Karpas-422 (cell line): ENCODE measurements around the gene EEF1A2. TPM values are rescaled to one million over a fixed set of nuclear protein-coding genes. Genes with fewer than 3 reads are reported as not detected.

Experiments used
- DNase-seq: peaks from one replicate; pipeline ENCODE4 v3.0.0-alpha.2; 2015
- H2AFZ ChIP-seq: fragments of 200-600 bp; sonication (generic); 2 replicates; pipeline ENCODE4 v1.6.1; 2014; ENCODE audit warnings: antibody characterized with exemption, low read length, mixed read lengths
- H3K27ac ChIP-seq: fragments of 200-600 bp; sonication (generic); 2 replicates; pipeline ENCODE4 v1.5.1; 2014; ENCODE audit warnings: mild to moderate bottlenecking, low read length, moderate library complexity
- H3K27me3 ChIP-seq: fragments of 200-600 bp; sonication (generic); 2 replicates; pipeline ENCODE4 v1.6.1; 2014; ENCODE audit warnings: low read length, mixed read lengths
- H3K36me3 ChIP-seq: fragments of 200-600 bp; sonication (generic); 2 replicates; pipeline ENCODE4 v1.6.1; 2014; ENCODE audit warnings: low read length, mixed read lengths; ENCODE audit not compliant: insufficient read depth
- H3K4me1 ChIP-seq: fragments of 200-600 bp; sonication (generic); 2 replicates; pipeline ENCODE4 v1.6.1; 2014; ENCODE audit warnings: mild to moderate bottlenecking, low read length, mixed read lengths
- H3K4me2 ChIP-seq: fragments of 200-600 bp; sonication (generic); 2 replicates; pipeline ENCODE4 v1.6.1; 2014; ENCODE audit warnings: low read length, low read depth, mild to moderate bottlenecking; ENCODE audit not compliant: poor library complexity, severe bottlenecking
- H3K4me3 ChIP-seq: fragments of 200-600 bp; sonication (generic); 2 replicates; pipeline ENCODE4 v1.5.1; 2014; ENCODE audit warnings: mild to moderate bottlenecking, antibody characterized with exemption, low read length, mixed read lengths
- H3K79me2 ChIP-seq: fragments of 200-600 bp; sonication (generic); 2 replicates; pipeline ENCODE4 v1.6.1; 2014; ENCODE audit warnings: mild to moderate bottlenecking, low read length, mixed read lengths
- H3K9ac ChIP-seq: fragments of 200-600 bp; sonication (generic); 2 replicates; pipeline ENCODE4 v1.6.0; 2014; ENCODE audit warnings: low read length
- H3K9me2 ChIP-seq: fragments of 200-600 bp; sonication (generic), shearing (Covaris generic); replicated peaks from 2 replicates; pipeline ENCODE4 v1.6.0; 2014; ENCODE audit warnings: mild to moderate bottlenecking, low read length, moderate library complexity; ENCODE audit not compliant: insufficient read depth
- H3K9me3 ChIP-seq: fragments of 300-700, 200-600 bp; sonication (generic); 2 replicates; pipeline ENCODE4 v1.6.1; 2014; ENCODE audit warnings: low read length, mixed read lengths
- H4K20me1 ChIP-seq: fragments of 200-600 bp; sonication (generic); 2 replicates; pipeline ENCODE4 v1.6.1; 2014; ENCODE audit warnings: mild to moderate bottlenecking, antibody characterized with exemption, low read length, low read depth; ENCODE audit not compliant: insufficient read depth
- total RNA-seq: library from RNA; depleted of rRNA; stranded (reverse); fragments of >200 nt; shearing (Covaris generic); gene quantifications from 2 replicates; pipeline ENCODE4 v1.2.3, GENCODE V29; 2014; ENCODE audit warnings: low replicate concordance

Gene EEF1A2
- total RNA-seq, 1 experiment from 2014 or later, result 0.71 TPM

DNA sequence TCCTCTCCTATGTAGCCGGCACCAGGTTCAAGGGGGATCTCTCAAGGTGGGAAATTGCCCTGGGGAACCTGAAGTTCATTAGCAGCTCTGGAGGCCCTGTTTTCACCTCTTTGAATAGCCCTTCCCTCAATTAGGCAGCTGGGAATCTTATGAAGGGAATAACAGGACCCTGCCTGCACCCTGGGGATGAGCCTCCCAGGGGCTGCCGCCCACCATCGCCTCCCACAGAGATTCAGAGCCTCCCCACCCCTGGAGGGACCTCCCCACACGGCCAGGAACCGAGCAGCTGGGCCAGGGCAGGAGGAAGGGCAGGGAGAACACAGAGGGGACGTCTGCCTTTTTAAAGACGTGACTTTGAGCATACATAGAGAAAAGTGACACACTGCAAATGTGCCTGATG, 4.6 kb upstream of the EEF1A2 start:
- no peak for DNase-seq
- Histone ChIP-seq H3K27me3 (no peaks in the 10 kb centered on the region), H3K9me3 (no peaks in the 10 kb centered on the region)

DNA sequence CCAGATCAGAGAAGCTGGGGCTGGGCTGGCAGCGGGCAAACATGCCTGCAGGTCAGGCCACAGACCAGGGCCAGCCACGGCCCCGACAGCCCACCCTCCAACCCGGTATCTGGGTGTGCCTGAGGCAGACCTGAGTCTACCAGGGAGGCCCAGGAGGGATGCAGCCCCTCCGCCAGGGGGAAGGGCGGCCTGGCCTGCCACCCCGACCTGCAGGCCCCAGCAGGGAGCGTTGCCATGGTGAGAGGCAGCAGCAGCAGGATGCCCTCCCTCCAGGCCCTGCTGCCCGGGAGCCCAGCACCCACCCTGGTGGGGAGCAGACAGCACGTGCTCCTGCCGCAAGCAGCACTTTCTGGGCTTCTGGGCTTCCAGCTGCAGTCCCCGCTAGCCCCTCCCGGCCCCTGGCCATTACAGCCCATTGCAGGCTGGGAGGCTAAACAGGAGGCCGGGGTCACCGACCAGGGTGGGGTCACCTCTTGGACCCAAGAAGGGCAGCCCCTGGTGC, 3.8 kb upstream of the EEF1A2 start:
- H3K9ac ChIP-seq, result no peak overlapping the region
- no peak overlapping the region for H2AFZ ChIP-seq
- no peaks in the 10 kb centered on the region for H4K20me1 ChIP-seq
- no peaks in the 10 kb centered on the region for H3K9me2 ChIP-seq
- no peaks in the 10 kb centered on the region for H3K79me2 ChIP-seq
- H3K4me3 ChIP-seq, result no peak overlapping the region
- H3K4me2 ChIP-seq, result no peak overlapping the region
- H3K27ac ChIP-seq, result no peak overlapping the region
- H3K36me3 ChIP-seq, result no peaks in the 10 kb centered on the region
- no peaks in the 10 kb centered on the region for H3K9me3 ChIP-seq
- no peaks in the 10 kb centered on the region for H3K27me3 ChIP-seq
- H3K4me1 ChIP-seq, result peaks cover 12% of the 10 kb centered on the region
- DNase-seq, result no peak

More for the DNA sequence above, 4.6 kb upstream of the EEF1A2 start:
- H3K4me1 ChIP-seq, result peaks cover 12% of the 10 kb centered on the region
- H3K27ac ChIP-seq, result no peak overlapping the region
- H4K20me1 ChIP-seq, result no peaks in the 10 kb centered on the region
- no peak overlapping the region for H3K4me3 ChIP-seq
- H3K36me3 ChIP-seq, result no peaks in the 10 kb centered on the region
- no peak overlapping the region for H3K9ac ChIP-seq
- H2AFZ ChIP-seq, result no peak overlapping the region
- no peaks in the 10 kb centered on the region for H3K79me2 ChIP-seq
- no peaks in the 10 kb centered on the region for H3K9me2 ChIP-seq
- no peak overlapping the region for H3K4me2 ChIP-seq

DNA sequence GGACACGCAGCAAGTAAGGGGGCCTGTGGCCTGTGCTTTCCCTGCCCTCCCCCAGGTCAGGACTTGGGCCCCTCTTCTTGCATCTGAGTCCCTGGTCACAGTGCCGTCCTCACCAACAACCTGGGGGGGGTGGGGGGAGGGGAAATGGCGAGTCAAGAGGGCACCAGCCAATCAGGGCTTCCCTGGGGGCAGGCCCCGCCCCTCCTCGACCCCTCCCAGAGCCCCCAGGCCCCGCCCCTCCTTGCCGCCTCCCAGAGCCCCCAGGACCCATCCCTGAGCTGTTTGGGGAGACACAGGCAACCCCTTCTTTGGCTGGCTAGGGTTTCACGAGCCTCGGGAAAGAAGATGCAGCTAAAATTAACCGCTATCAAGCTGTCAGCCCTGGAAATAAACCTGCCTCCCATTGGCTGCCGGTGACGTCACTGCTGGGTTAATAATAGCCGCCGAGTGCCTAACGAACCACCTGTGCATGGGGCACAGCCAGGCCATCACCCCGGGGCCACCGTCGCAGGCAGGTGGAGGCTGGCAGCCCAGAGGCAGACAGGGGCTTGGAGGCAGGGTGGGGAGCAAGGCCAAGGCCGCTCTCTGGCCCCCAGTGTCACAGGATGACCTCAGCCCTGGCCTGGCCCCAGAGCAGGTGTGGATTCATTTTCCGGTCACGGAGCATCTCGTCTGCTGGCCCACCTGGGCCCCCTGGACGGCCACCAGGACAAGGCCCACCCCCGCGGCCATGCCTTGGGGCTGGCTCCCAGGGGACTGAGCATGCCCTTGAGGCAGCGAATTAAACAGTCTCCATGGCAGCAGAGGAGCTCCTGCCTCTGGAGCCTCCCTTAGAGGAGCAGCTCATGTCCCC, 3.2 kb upstream of the EEF1A2 start:
- no peaks in the 10 kb centered on the region for H4K20me1 ChIP-seq
- H3K4me3 ChIP-seq, result no peak overlapping the region
- no peak overlapping the region for H3K27ac ChIP-seq
- no peak overlapping the region for H3K9ac ChIP-seq
- H3K9me3 ChIP-seq, result no peaks in the 10 kb centered on the region
- no peaks in the 10 kb centered on the region for H3K79me2 ChIP-seq
- no peaks in the 10 kb centered on the region for H3K27me3 ChIP-seq
- H3K4me1 ChIP-seq, result peaks cover 12% of the 10 kb centered on the region
- H3K36me3 ChIP-seq, result no peaks in the 10 kb centered on the region
- no peak overlapping the region for H2AFZ ChIP-seq
- DNase-seq, result peak; percentile 83
- peak overlapping the region; percentile 21 for H3K4me2 ChIP-seq
- no peaks in the 10 kb centered on the region for H3K9me2 ChIP-seq

DNA sequence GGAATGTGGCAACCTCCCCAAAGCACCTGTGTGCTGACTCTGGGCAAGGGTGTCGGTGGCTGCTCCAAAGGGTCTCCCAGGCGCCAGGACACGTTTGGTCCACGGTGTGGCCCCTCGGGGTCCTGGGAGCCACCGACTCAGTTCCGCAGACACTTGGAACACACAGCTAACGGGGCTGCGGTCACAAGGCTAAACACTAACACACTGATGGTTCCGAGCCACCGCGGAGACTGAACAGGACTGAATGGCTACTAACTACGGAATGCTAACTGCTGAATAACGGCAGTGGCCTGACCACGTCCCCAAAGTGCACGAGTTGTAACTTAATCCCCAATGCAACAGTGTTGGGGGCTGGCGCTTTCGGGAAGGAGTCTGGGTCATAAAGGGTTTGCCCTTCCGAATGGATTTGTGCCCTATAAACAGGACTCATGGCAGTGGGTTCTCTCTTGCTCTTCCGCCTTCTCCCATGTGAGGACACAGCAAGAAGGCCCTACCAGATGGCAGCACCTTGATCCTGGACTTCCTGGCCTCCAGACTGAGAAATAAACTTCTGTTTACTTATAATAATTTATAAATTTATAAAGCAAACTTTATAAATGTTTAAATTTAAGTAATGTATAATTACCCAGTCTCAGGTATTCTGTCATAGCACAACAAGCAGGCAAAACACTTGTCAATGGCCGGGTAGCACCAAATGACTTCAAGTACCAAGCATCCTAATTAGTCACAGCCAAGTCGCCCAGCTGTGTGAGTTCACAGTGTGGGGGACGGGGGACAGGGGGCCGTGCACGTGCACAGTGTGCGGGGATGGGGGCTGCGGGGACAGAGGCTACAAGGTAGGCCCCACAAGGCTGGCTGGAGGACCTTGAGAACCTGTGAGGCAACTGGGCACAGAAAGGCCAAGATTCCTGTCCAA, 2.3 kb upstream of the EEF1A2 start:
- H3K9ac ChIP-seq, result no peak overlapping the region
- no peaks in the 10 kb centered on the region for H3K79me2 ChIP-seq
- H3K27ac ChIP-seq, result no peak overlapping the region
- peaks cover 12% of the 10 kb centered on the region for H3K4me1 ChIP-seq
- no peaks in the 10 kb centered on the region; the same call in 1 of the 2 replicates for H4K20me1 ChIP-seq
- no peaks in the 10 kb centered on the region for H3K9me2 ChIP-seq
- H3K9me3 ChIP-seq, result no peaks in the 10 kb centered on the region
- H3K27me3 ChIP-seq, result no peaks in the 10 kb centered on the region
- H2AFZ ChIP-seq, result no peak overlapping the region
- no peak for DNase-seq
- H3K4me2 ChIP-seq, result peak overlapping the region; percentile 21
- no peaks in the 10 kb centered on the region for H3K36me3 ChIP-seq
- H3K4me3 ChIP-seq, result no peak overlapping the region

DNA sequence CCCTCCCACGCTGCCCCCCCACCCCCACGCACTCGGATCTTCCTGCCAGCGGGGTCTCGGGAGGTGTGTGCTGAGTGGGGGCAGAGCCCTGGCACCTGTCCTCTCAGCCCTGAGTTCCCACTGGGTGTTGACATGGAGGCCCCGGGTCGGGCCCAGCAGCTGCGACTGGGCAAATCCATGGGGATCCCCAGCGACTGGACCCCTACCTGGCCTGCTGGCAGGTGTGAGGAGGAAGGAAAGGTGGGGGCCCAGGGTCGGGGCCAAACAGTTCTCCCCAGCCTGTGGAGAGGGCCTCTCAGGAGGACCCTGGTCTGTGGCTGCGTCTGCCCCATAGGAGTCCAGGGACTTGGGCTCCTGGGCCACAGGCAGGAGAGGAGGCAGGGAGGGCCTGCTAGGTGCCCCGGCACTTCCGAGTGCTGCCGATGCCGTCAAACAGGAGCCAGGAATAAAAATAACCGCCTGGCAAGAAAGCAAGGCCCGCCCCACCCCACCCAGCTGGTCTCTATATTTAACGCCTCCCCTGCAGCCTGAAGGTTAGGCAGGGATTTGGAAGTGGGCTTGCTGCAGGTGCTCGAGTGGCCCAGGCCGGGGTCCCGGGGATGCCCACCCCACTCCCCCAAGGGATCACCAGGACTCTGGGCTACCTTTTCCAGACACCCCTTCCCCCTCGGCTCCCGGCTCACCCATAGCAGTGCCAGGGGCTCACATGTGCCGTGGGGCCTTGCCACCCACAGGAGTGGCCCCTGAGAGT, 1.4 kb upstream of the EEF1A2 start:
- H3K4me3 ChIP-seq, result no peak overlapping the region
- H3K27me3 ChIP-seq, result no peaks in the 10 kb centered on the region
- H3K27ac ChIP-seq, result no peak overlapping the region
- no peaks in the 10 kb centered on the region; the same call in 1 of the 2 replicates for H4K20me1 ChIP-seq
- peaks cover 12% of the 10 kb centered on the region for H3K4me1 ChIP-seq
- no peaks in the 10 kb centered on the region for H3K36me3 ChIP-seq
- no peak overlapping the region for H2AFZ ChIP-seq
- H3K9me3 ChIP-seq, result no peaks in the 10 kb centered on the region
- H3K9me2 ChIP-seq, result no peaks in the 10 kb centered on the region
- H3K9ac ChIP-seq, result no peak overlapping the region
- DNase-seq, result no peak
- H3K79me2 ChIP-seq, result no peaks in the 10 kb centered on the region
- H3K4me2 ChIP-seq, result no peak overlapping the region

DNA sequence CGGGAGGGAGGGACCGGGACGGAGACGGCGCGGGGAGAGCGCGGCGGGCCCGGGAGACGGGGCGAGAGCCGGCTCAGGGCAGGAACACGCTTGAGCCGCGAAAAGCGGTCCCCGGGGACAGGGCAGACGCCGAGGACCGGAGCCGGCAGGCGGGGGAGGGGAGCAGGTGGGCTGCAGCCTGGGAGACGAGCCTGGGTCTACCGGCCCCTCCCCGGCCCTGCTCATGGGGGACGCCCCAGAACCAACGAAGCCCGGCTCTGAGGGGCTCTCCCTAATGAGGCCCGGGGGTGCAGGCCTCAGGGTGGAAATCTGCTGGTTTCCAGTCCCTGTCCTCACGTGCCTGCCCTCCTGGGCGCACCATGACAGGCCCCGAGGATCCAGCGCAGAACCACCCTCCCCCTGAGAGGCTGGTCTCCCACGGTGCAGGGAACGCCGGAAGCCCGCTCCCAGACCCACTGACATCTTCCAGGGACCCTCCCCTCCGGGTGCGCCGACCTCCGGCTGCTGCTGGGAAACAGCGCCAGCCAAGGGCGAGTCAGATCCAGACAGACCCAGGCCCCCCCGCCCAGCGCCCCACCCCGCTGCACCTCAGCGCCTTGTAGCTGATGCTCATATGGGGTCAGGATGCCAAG, 571 bp upstream of the EEF1A2 start:
- H3K9me3 ChIP-seq, result no peaks in the 10 kb centered on the region
- no peak overlapping the region for H3K4me3 ChIP-seq
- no peaks in the 10 kb centered on the region; the same call in 1 of the 2 replicates for H4K20me1 ChIP-seq
- no peaks in the 10 kb centered on the region for H3K27me3 ChIP-seq
- H3K4me1 ChIP-seq, result peaks cover 12% of the 10 kb centered on the region
- H3K9ac ChIP-seq, result no peak overlapping the region
- H3K79me2 ChIP-seq, result no peaks in the 10 kb centered on the region
- H3K9me2 ChIP-seq, result no peaks in the 10 kb centered on the region
- H3K27ac ChIP-seq, result no peak overlapping the region
- no peak for DNase-seq
- no peaks in the 10 kb centered on the region for H3K36me3 ChIP-seq
- H2AFZ ChIP-seq, result no peak overlapping the region
- no peak overlapping the region for H3K4me2 ChIP-seq

DNA sequence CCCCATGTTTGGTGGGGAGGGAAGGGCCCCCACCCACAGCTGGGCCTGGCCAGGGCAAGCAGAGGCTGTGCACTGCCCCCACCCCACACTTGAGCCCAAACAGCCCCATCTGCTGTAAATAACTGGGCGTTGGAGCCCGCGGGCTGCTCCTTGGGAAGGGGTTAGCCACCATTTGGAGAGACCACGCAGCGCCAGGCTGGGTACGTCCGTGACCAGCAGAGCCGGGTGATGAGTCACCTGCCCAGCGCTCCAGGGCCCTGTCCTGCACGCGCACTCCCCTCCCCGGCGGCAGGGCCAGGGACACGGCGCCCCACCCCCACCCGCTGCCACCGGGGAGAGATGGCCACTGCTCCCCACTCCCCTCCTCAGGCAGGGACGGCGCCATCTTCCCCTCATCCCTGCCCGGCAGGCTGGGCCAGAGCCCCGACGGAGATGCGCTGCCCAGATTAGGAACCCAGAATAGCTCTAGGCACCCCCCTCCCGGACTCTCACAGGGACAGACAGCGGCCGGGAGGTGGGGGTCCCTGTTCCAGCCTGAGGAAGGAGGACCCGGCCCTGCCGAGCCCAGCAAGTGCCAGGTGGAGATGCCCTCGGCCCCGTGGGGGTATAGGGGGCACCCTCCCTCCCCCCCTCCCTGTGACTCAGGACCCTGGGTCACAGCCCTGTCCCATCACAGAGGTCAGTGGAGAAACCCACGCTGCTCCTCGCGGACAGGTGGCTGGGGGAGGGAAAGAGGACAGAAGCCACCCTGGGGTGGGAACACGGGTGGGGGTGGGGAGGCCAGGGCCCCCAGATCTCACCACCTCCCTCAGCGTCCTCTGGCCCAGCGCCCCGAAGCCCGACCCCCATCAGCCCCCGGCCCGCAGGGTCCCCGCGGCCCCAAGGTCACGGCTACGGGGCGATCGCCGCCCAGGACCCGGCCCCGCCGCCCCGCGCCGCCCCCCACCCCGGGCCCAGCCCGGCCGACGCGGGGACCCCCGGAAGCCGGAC, 642 bp downstream of the EEF1A2 start:
- DNase-seq, result no peak
- H3K27me3 ChIP-seq, result no peaks in the 10 kb centered on the region
- H3K4me1 ChIP-seq, result peaks cover 12% of the 10 kb centered on the region
- no peak overlapping the region for H3K4me3 ChIP-seq
- no peaks in the 10 kb centered on the region for H3K9me2 ChIP-seq
- H4K20me1 ChIP-seq, result no peaks in the 10 kb centered on the region; the same call in 1 of the 2 replicates
- no peaks in the 10 kb centered on the region for H3K9me3 ChIP-seq
- no peaks in the 10 kb centered on the region for H3K79me2 ChIP-seq
- H3K4me2 ChIP-seq, result no peak overlapping the region
- H3K36me3 ChIP-seq, result no peaks in the 10 kb centered on the region
- no peak overlapping the region for H3K9ac ChIP-seq
- no peak overlapping the region for H2AFZ ChIP-seq
- H3K27ac ChIP-seq, result no peak overlapping the region
